Measurements from ENCODE around the gene CAPN10.

The CAPN10 gene

GRCh38 chr2:240559286-240559685 lies 27.2 kb upstream of the CAPN10 start:
- TF ChIP-seq GATA3 (IDR thresholded peaks at IDR 0.05; ENCODE audit: low read depth, low read length) = no peak

- TF ChIP-seq GATA3 (IDR thresholded peaks at IDR 0.05; ENCODE audit: low read depth, low read length) (no peak), GATA2 (IDR thresholded peaks at IDR 0.05; ENCODE audit: low read depth, low read length) (no peak)
These were observed 26.5 kb upstream of the CAPN10 start, which contains the start of gene DUSP28 for GRCh38 chr2:240560084-240560479. Gene DUSP28, plus strand, starts transcription at chr2:240560357. Its CDS starts 328 bp downstream, at chr2:240560685.

GRCh38 chr2:240560480-240561324 lies 25.8 kb upstream of the CAPN10 start:
- no peak for TF ChIP-seq GATA2 (IDR thresholded peaks at IDR 0.05; ENCODE audit: low read depth, low read length)
- no peak for TF ChIP-seq GATA3 (IDR thresholded peaks at IDR 0.05; ENCODE audit: low read depth, low read length)

GRCh38 chr2:240561325-240561971 lies 25.1 kb upstream of the CAPN10 start:
- no peak for TF ChIP-seq GATA2 (IDR thresholded peaks at IDR 0.05; ENCODE audit: low read depth, low read length)
- TF ChIP-seq GATA3 (IDR thresholded peaks at IDR 0.05; ENCODE audit: low read depth, low read length) = no peak

- TF ChIP-seq GATA2 (IDR thresholded peaks at IDR 0.05; ENCODE audit: low read depth, low read length) (no peak), GATA3 (IDR thresholded peaks at IDR 0.05; ENCODE audit: low read depth, low read length) (no peak)
These were observed 22.5 kb upstream of the CAPN10 start for GRCh38 chr2:240563951-240564560.

- TF ChIP-seq GATA3 (IDR thresholded peaks at IDR 0.05; ENCODE audit: low read depth, low read length) (no peak), GATA2 (IDR thresholded peaks at IDR 0.05; ENCODE audit: low read depth, low read length) (no peak)
These were observed 21.8 kb upstream of the CAPN10 start for GRCh38 chr2:240564561-240565332.

- TF ChIP-seq GATA2 (IDR thresholded peaks at IDR 0.05; ENCODE audit: low read depth, low read length) = no peak
- TF ChIP-seq GATA3 (IDR thresholded peaks at IDR 0.05; ENCODE audit: low read depth, low read length) = no peak
These were observed 21.0 kb upstream of the CAPN10 start for GRCh38 chr2:240565333-240566202.

GRCh38 chr2:240566203-240567136 lies 20.1 kb upstream of the CAPN10 start:
- no peak for TF ChIP-seq GATA3 (IDR thresholded peaks at IDR 0.05; ENCODE audit: low read depth, low read length)

- TF ChIP-seq GATA3 (IDR thresholded peaks at IDR 0.05; ENCODE audit: low read depth, low read length) (no peak), GATA2 (IDR thresholded peaks at IDR 0.05; ENCODE audit: low read depth, low read length) (no peak)
These were observed 19.2 kb upstream of the CAPN10 start for GRCh38 chr2:240567137-240567871.

GRCh38 chr2:240567872-240568677 lies 18.5 kb upstream of the CAPN10 start, which contains the start of gene RNPEPL1:
Gene RNPEPL1, plus strand, starts transcription at chr2:240568484. Its CDS starts 103 bp downstream, at chr2:240568587.
- no peak for TF ChIP-seq GATA3 (IDR thresholded peaks at IDR 0.05; ENCODE audit: low read depth, low read length)
- TF ChIP-seq GATA2 (IDR thresholded peaks at IDR 0.05; ENCODE audit: low read depth, low read length) = no peak

Measured in SH-SY5Y (cell line).